IgD-negative memory B cell (primary cell): ENCODE measurements around the gene LTB4R. TPM values are rescaled to one million over a fixed set of nuclear protein-coding genes. Genes with fewer than 3 reads are reported as not detected.
A peak's percentile ranks its signal among the peaks of the same experiment; 100 is the strongest.

ENCODE experiments used
- H3K27ac Mint-ChIP-seq, 3 donors: one replicate each; pipeline ENCODE4 v1.8.0; 2020 to 2022; ENCODE audit warnings: mild to moderate bottlenecking in 3 of 3, mixed read lengths in 3 of 3, moderate library complexity in 1 of 3
- H3K27me3 Mint-ChIP-seq: one replicate; pipeline ENCODE4 v1.8.0; 2021; ENCODE audit warnings: mixed read lengths
- H3K36me3 Mint-ChIP-seq: one replicate; pipeline ENCODE4 v1.8.0; 2020; ENCODE audit warnings: mild to moderate bottlenecking, mixed read lengths
- H3K4me1 Mint-ChIP-seq, 3 donors: one replicate each; pipeline ENCODE4 v1.8.0; 2020 to 2022; ENCODE audit warnings: mixed read lengths in 3 of 3, mild to moderate bottlenecking in 1 of 3
- H3K4me3 Mint-ChIP-seq, 4 donors: one replicate each; pipeline ENCODE4 v1.8.0; 2020 to 2022; ENCODE audit warnings: mild to moderate bottlenecking in 4 of 4, mixed read lengths in 4 of 4, moderate library complexity in 3 of 4
- H3K9me3 Mint-ChIP-seq, 3 donors: one replicate each; pipeline ENCODE4 v1.8.0; 2020 to 2021; ENCODE audit warnings: mixed read lengths in 3 of 3, mild to moderate bottlenecking in 1 of 3
- polyA plus RNA-seq: library from polyadenylated mRNA; unstranded; fragments of 300-500 nt; fragmentation: Illumina TruSeq; gene quantifications from one replicate; pipeline ENCODE4 v1.2.3, GENCODE V29; 2021

The LTB4R gene, protein sequence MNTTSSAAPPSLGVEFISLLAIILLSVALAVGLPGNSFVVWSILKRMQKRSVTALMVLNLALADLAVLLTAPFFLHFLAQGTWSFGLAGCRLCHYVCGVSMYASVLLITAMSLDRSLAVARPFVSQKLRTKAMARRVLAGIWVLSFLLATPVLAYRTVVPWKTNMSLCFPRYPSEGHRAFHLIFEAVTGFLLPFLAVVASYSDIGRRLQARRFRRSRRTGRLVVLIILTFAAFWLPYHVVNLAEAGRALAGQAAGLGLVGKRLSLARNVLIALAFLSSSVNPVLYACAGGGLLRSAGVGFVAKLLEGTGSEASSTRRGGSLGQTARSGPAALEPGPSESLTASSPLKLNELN
- polyA plus RNA-seq: 2.5 TPM

- no peaks in the 10 kb centered on the region for H3K27me3 Mint-ChIP-seq
- no peaks in the 10 kb centered on the region for H3K36me3 Mint-ChIP-seq
- H3K4me1 Mint-ChIP-seq: peaks cover 21 to 45% (median 38%) of the 10 kb centered on the region in 3 donors
- H3K4me3 Mint-ChIP-seq: peak within 1 kb of the TSS; percentile 38 to 93 (median 85)
- H3K9me3 Mint-ChIP-seq: no peaks in the 10 kb centered on the region
- H3K27ac Mint-ChIP-seq: peak within 1 kb of the TSS; percentile 89 to 93 (median 92)
Measured at GRCh38 chr14:24310646-24311604, at the start of gene LTB4R. LTB4R (plus strand) TSS chr14:24311502; CDS start chr14:24315652, 4,150 bp downstream.

- Mint-ChIP-seq H3K27ac (no peak overlapping the region), H3K36me3 (peaks cover 10% of the 10 kb centered on the region), H3K4me1 (peaks cover 0 to 4% (median 0%) of the 10 kb centered on the region in 3 donors), H3K9me3 (no peaks in the 10 kb centered on the region), H3K27me3 (no peaks in the 10 kb centered on the region), H3K4me3 (no peak overlapping the region)
Measured at GRCh38 chr14:24261969-24262327, 49.4 kb upstream of the LTB4R start.

DNA sequence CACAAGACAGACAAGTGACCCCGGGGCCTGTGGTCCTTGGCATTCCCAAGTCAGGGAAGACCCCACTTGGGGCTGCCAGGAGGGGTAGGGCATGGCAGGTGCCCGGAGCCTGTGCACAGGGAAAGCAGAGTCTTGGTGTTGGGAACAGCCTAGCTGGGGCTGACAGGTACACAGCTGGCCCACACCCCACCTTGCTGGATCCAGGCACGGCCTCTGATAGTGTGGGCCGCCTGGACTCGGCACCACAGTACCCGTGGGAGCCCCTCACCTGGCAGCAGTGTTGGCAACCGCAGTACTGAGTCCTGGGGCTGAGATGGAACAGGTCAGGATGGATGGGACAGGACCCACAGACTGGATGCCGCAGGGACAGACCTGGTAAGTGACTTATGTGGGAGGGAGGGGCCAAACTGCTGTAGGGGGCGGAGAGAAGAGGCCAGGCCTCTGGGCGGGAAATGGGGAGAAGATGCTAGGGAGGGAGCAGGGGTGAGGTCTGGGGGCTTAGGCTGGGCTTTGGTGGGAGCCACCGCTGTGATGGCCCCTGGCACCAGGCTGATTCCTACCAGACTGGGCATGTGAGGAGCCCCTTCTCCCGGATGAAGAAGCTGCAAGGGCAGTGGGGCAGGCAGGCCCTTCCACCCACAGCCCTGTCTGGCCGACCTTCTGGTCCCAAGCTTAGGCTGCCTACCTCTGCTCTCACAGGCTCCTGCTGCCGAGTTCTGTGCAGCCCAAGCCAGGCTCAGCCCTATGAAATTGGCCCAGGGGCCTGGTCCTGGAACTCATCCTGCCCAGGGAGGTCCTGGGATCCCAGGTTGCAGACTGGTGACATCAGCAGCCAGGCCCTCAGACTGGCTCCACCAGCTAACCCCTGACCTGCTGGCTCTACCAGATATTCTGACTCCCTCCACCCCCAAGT, 48.2 kb upstream of the LTB4R start, which contains the start of gene TGM1:
Gene TGM1 (minus strand): TSS at position 357 of the 913 bp plus-strand sequence. CDS start 825 bp downstream, outside the sequence.
- Mint-ChIP-seq H3K27ac (peak within 1 kb of the TSS in 1 of 3 donors; percentile 43), H3K4me1 (peaks cover 0 to 4% (median 2%) of the 10 kb centered on the region in 3 donors), H3K4me3 (no peak within 1 kb of the TSS), H3K27me3 (no peaks in the 10 kb centered on the region), H3K36me3 (peaks cover 10% of the 10 kb centered on the region), H3K9me3 (no peaks in the 10 kb centered on the region)

- H3K36me3 Mint-ChIP-seq: peaks cover 10% of the 10 kb centered on the region
- H3K27ac Mint-ChIP-seq: peak overlapping the region in 1 of 3 donors; percentile 43
- no peaks in the 10 kb centered on the region for H3K9me3 Mint-ChIP-seq
- H3K4me1 Mint-ChIP-seq: peaks cover 0 to 3% (median 2%) of the 10 kb centered on the region in 3 donors
- no peaks in the 10 kb centered on the region for H3K27me3 Mint-ChIP-seq
- no peak overlapping the region for H3K4me3 Mint-ChIP-seq
Measured at GRCh38 chr14:24263848-24264247, 47.5 kb upstream of the LTB4R start.

- Mint-ChIP-seq H3K27me3 (no peaks in the 10 kb centered on the region), H3K9me3 (no peaks in the 10 kb centered on the region), H3K36me3 (peaks cover 10% of the 10 kb centered on the region), H3K4me1 (peaks cover 0 to 3% (median 2%) of the 10 kb centered on the region in 3 donors), H3K4me3 (no peak overlapping the region), H3K27ac (no peak overlapping the region)
Measured at GRCh38 chr14:24264298-24264697, 47.0 kb upstream of the LTB4R start.

DNA sequence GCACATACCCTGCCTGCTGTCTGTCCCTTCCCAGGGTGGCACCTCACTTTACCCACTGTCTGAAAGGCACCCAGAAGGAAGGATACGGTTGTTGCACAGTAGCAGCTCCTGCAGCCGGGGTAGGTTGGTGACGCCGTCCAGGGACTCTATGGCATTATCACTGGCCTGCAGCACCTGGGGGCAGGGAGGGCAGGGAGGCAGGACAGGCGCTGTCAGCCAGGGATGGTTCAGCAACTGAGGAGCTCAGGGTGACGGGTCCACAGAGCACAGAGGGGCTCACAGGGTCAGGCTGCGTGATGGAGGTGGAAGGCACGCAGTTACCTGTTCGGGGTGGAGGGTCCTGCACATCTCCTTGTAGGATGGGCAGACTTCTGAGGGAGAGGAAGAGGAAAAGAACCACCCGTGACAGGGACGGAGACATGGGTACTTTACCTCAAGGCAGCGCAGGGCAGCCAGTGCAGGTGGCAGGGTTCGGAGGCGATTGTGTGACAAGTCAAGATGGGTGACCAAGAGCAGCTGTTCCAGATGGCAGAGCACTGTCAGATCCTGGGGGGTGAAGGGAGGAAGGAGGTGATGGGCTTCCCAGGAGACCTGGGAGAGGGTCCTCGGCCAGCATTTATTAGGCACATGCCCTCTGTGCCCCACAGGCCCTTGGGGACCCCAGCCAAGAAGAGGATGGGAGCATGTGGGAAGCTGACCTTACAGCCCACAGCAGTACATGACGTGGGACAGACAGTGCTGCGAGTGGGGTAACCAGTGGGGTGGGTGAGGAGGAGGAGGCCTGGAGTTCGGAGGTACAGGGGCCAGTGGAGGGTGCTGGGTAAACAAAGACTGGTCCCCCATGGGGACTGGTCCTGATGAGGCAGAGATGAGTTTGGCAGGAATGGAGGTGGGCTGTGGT, 44.7 kb upstream of the LTB4R start:
- H3K27me3 Mint-ChIP-seq: no peaks in the 10 kb centered on the region
- H3K27ac Mint-ChIP-seq: no peak overlapping the region
- H3K9me3 Mint-ChIP-seq: no peaks in the 10 kb centered on the region
- peak overlapping the region in 1 of 4 donors; percentile 22 for H3K4me3 Mint-ChIP-seq
- peaks cover 5 to 8% (median 6%) of the 10 kb centered on the region in 3 donors for H3K4me1 Mint-ChIP-seq
- H3K36me3 Mint-ChIP-seq: peaks cover 10% of the 10 kb centered on the region

GRCh38 chr14:24267516-24267915, 43.8 kb upstream of the LTB4R start:
- Mint-ChIP-seq H3K27me3 (no peaks in the 10 kb centered on the region), H3K9me3 (no peaks in the 10 kb centered on the region), H3K36me3 (peaks cover 9% of the 10 kb centered on the region), H3K4me3 (peak overlapping the region in 1 of 4 donors; percentile 22), H3K4me1 (peaks cover 11 to 16% (median 16%) of the 10 kb centered on the region in 3 donors), H3K27ac (no peak overlapping the region)

DNA sequence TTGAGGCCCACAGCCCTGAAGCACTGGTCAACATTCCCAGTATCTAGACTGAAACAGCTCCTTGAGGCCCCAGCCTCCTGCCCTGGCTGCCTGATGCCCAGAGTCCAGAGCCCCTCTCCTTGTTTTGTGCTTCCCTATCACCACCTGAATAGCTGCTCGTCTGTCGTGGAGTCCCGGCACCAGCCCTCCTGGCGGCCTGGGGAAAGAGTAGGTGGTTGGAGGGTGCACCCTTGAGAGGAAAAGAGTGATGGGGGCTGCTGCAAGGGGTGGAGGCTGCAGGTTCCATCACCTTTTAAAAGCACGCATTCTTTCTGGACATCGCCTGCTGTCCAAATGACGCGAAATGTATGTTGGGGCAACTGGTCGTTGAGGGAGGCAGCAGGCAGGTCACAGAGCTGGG, 43.1 kb upstream of the LTB4R start:
- Mint-ChIP-seq H3K4me3 (peak overlapping the region in 1 of 4 donors; percentile 8), H3K9me3 (no peaks in the 10 kb centered on the region), H3K27ac (no peak overlapping the region), H3K4me1 (peaks cover 11 to 21% (median 20%) of the 10 kb centered on the region in 3 donors), H3K27me3 (no peaks in the 10 kb centered on the region), H3K36me3 (peaks cover 7% of the 10 kb centered on the region)

GRCh38 chr14:24269368-24269767, 41.9 kb upstream of the LTB4R start:
- Mint-ChIP-seq H3K4me1 (peaks cover 19 to 31% (median 30%) of the 10 kb centered on the region in 3 donors), H3K9me3 (no peaks in the 10 kb centered on the region), H3K27ac (peak overlapping the region in 1 of 3 donors; percentile 30), H3K36me3 (peaks cover 7% of the 10 kb centered on the region), H3K4me3 (peak overlapping the region in 1 of 4 donors; percentile 96), H3K27me3 (no peaks in the 10 kb centered on the region)

DNA sequence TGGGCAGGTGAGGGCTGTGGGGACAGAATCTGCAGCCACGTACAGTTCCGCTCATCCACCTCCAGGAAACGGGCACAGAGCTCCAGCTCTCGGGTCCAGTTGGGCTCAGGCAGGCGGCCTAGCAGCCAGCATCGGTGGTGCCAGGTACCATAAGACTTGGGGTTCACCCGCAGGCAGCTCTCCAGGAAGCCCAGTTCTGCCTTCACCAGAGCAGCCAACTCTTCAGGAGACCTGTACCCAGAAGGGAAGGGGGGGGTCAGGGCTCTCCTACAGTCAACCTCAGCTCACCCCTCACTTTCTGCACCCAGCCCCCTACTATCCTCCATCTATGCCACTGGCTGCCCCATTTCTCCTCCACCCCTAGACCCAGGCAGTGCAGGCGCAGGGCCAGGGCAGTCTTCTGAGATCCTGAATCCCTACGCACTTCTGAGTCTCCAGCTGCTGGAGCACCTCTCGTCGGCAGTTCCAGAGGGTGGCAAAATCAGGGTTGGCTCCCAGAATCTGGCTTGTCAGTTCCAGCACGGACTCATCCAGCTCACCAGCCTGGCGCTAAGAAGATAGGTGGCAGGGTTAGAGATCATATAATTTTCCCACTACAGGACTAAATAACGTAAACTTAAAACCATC, 41.3 kb upstream of the LTB4R start:
- H3K27ac Mint-ChIP-seq: peak overlapping the region; percentile 63 to 99 (median 96)
- H3K4me1 Mint-ChIP-seq: peaks cover 20 to 32% (median 31%) of the 10 kb centered on the region in 3 donors
- H3K36me3 Mint-ChIP-seq: peaks cover 7% of the 10 kb centered on the region
- H3K27me3 Mint-ChIP-seq: no peaks in the 10 kb centered on the region
- H3K9me3 Mint-ChIP-seq: no peaks in the 10 kb centered on the region
- H3K4me3 Mint-ChIP-seq: peak overlapping the region; percentile 30 to 96 (median 78)

DNA sequence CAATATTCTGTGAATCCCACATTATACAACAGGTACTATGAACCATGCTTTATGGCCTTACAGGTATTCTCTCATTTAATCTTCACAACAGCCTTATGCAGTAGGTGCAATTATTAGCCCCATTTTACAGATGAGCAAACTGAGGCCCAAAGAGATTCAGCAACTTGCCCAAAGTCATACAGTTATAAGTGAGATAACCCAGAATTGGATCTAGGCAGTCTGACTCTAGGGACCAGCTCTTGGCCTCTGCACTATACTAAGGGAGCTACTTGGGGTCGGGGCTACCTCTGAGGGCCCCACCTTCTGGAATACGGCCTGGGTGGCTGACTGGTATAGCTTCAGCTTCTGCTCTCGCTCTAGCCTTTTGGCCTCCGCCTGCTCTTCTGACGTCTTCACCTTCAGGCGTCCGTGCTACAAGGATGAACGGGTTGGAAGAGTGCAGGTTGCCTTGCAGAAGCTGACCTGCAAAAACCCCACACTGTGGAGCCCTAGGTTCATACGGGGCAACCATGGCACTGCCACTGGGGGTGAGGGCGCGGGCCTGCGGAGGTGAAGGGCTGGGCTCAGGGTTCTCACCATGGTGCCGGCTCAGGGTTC, 40.7 kb upstream of the LTB4R start:
- H3K36me3 Mint-ChIP-seq: peaks cover 7% of the 10 kb centered on the region
- peaks cover 22 to 37% (median 31%) of the 10 kb centered on the region in 3 donors for H3K4me1 Mint-ChIP-seq
- H3K9me3 Mint-ChIP-seq: no peaks in the 10 kb centered on the region
- no peaks in the 10 kb centered on the region for H3K27me3 Mint-ChIP-seq
- H3K27ac Mint-ChIP-seq: peak overlapping the region; percentile 63 to 99 (median 96)
- H3K4me3 Mint-ChIP-seq: peak overlapping the region; percentile 89 to 96 (median 96)

- peak within 1 kb of the TSS; percentile 63 to 99 (median 96) for H3K27ac Mint-ChIP-seq
- H3K4me1 Mint-ChIP-seq: peaks cover 22 to 37% (median 31%) of the 10 kb centered on the region in 3 donors
- peak within 1 kb of the TSS; percentile 89 to 96 (median 96) for H3K4me3 Mint-ChIP-seq
Measured at GRCh38 chr14:24271134-24271833, 40.0 kb upstream of the LTB4R start, which contains the start of gene RABGGTA. RABGGTA (minus strand) TSS chr14:24271597; CDS start chr14:24271115, 482 bp downstream.

More at GRCh38 chr14:24271134-24271833, 40.0 kb upstream of the LTB4R start, which contains the start of gene RABGGTA:
- Mint-ChIP-seq H3K27me3 (no peaks in the 10 kb centered on the region), H3K36me3 (peaks cover 7% of the 10 kb centered on the region), H3K9me3 (no peaks in the 10 kb centered on the region)
